ENCODE results near the gene KREMEN1.

DNA sequence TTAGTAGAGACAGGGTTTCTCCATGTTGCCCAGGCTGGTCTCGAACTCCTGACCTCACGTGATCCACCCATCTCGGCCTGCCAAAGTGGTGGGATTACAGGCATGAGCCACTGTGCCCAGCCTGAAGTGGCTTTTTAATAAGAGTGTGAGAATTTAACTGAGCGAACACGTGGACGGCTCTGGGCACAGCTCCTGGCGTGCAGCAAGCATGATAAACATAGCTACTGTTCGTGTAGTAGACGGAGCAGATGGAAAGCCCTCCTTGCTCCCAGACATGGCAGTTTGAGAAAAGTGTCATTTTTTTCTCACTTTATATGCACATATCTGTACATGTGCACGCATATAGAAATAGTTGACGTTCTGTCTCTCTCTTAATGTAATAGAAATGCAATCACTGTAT is 139.9 kb downstream of the KREMEN1 start:
- TF ChIP-seq POLR2AphosphoS5 (IDR thresholded peaks at IDR 0.05; ENCODE audit: low read depth, low read length) (no peak), CTCF (IDR thresholded peaks at IDR 0.05) (no peak), GABPA (IDR thresholded peaks at IDR 0.05; ENCODE audit: low read depth) (no peak), JUND (IDR thresholded peaks at IDR 0.05) (no peak), TEAD4 (IDR thresholded peaks at IDR 0.05; ENCODE audit: borderline replicate concordance, insufficient read depth) (no peak)
- TF ChIP-seq, protein P1, sequence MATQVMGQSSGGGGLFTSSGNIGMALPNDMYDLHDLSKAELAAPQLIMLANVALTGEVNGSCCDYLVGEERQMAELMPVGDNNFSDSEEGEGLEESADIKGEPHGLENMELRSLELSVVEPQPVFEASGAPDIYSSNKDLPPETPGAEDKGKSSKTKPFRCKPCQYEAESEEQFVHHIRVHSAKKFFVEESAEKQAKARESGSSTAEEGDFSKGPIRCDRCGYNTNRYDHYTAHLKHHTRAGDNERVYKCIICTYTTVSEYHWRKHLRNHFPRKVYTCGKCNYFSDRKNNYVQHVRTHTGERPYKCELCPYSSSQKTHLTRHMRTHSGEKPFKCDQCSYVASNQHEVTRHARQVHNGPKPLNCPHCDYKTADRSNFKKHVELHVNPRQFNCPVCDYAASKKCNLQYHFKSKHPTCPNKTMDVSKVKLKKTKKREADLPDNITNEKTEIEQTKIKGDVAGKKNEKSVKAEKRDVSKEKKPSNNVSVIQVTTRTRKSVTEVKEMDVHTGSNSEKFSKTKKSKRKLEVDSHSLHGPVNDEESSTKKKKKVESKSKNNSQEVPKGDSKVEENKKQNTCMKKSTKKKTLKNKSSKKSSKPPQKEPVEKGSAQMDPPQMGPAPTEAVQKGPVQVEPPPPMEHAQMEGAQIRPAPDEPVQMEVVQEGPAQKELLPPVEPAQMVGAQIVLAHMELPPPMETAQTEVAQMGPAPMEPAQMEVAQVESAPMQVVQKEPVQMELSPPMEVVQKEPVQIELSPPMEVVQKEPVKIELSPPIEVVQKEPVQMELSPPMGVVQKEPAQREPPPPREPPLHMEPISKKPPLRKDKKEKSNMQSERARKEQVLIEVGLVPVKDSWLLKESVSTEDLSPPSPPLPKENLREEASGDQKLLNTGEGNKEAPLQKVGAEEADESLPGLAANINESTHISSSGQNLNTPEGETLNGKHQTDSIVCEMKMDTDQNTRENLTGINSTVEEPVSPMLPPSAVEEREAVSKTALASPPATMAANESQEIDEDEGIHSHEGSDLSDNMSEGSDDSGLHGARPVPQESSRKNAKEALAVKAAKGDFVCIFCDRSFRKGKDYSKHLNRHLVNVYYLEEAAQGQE (IDR thresholded peaks at IDR 0.05; ENCODE audit: low read depth, low read length), result no peak
